Measurements from ENCODE around the gene MED14.

The MED14 gene

DNA sequence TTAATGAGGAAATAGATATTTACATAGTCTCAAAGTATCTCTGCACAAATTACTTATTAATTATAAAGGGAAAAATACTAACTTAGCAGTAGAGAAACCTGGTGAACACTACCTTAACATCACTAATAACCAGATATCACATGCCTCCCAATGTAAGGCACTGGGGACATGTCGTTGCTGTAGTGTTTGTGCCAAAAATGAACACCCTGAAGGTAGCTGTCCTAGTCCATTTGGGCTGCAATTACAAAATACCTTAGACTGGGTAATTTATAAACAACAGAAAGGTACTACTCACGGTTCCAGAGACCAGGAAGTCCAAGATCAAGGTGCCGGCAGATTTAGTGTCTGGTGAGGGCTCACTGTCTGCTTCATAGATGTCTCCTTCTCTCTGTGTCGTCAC is 122.8 kb downstream of the MED14 start:
- Histone ChIP-seq H4K20me1 (ENCODE audit: insufficient read depth, low read length) (no peaks in the 10 kb centered on the region), H3K4me2 (ENCODE audit: low read length) (no peak overlapping the region), H3K4me3 (ENCODE audit: low read length) (no peak overlapping the region), H3K9me3 (ENCODE audit: insufficient read depth, low read length) (no peaks in the 10 kb centered on the region), H2AFZ (ENCODE audit: low read depth, low read length) (no peak overlapping the region), H3K27me3 (ENCODE audit: low read depth, low read length) (no peaks in the 10 kb centered on the region), H3K79me2 (ENCODE audit: low read length) (no peaks in the 10 kb centered on the region), H3K36me3 (replicated peaks; ENCODE audit: low read depth, low read length) (no peaks in the 10 kb centered on the region), H3K9ac (ENCODE audit: low read length) (no peak overlapping the region), H3K4me1 (ENCODE audit: low read length) (no peaks in the 10 kb centered on the region), H3K27ac (ENCODE audit: low read length) (no peak overlapping the region)
- TF ChIP-seq EZH2phosphoT487 (IDR thresholded peaks at IDR 0.05; ENCODE audit: low read depth), result no peak
- TF ChIP-seq, protein P1, sequence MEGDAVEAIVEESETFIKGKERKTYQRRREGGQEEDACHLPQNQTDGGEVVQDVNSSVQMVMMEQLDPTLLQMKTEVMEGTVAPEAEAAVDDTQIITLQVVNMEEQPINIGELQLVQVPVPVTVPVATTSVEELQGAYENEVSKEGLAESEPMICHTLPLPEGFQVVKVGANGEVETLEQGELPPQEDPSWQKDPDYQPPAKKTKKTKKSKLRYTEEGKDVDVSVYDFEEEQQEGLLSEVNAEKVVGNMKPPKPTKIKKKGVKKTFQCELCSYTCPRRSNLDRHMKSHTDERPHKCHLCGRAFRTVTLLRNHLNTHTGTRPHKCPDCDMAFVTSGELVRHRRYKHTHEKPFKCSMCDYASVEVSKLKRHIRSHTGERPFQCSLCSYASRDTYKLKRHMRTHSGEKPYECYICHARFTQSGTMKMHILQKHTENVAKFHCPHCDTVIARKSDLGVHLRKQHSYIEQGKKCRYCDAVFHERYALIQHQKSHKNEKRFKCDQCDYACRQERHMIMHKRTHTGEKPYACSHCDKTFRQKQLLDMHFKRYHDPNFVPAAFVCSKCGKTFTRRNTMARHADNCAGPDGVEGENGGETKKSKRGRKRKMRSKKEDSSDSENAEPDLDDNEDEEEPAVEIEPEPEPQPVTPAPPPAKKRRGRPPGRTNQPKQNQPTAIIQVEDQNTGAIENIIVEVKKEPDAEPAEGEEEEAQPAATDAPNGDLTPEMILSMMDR (IDR thresholded peaks at IDR 0.05; ENCODE audit: low read depth, low read length), result no peak

DNA sequence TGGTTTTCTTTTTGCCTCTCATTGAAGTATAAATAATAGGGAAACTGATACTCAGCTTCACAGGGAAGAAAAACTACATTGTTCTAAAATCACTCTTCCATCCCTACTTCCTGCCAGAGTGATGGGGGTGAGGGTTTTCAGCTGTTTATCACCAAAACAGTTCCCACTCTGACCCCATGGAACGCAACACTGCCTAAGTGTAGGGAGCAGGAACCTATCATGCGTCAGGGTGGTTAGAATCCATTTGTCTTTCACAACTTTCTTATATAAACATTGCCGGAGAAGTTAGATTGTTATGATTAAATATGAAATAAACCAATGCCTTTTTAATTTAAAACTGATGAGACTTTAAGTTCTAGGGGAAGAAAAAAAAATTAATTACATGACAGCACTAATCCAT is 128.0 kb downstream of the MED14 start:
- TF ChIP-seq, protein P1 (IDR thresholded peaks at IDR 0.05; ENCODE audit: low read depth, low read length), result no peak
- no peak for TF ChIP-seq EZH2phosphoT487 (IDR thresholded peaks at IDR 0.05; ENCODE audit: low read depth)
- H3K27ac ChIP-seq (ENCODE audit: low read length), result no peak overlapping the region
- H3K27me3 ChIP-seq (ENCODE audit: low read depth, low read length), result no peaks in the 10 kb centered on the region

DNA sequence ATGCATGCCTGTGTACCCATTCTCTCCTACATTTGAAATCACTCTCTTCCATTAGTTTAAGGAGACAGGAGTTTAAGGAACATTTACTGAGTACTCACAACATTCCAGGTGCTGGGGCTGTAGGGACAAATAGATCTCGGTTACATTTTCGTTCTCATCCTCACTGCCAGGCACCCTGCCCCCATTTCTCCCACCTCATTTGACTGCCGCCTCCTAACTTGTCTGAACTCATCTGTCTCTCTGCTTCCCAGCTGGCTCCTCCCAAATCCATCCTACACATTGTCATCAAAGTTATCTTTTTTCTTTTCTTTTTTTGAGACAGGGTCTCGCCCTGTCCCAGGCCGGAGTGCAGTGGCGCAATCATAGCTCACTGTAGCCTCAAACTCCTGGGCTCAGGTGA is 131.9 kb downstream of the MED14 start:
- H3K4me1 ChIP-seq (ENCODE audit: low read length), result peaks cover 21% of the 10 kb centered on the region
- H2AFZ ChIP-seq (ENCODE audit: low read depth, low read length), result no peak overlapping the region
- no peak overlapping the region for H3K4me2 ChIP-seq (ENCODE audit: low read length)
- TF ChIP-seq, protein P1 (IDR thresholded peaks at IDR 0.05; ENCODE audit: low read depth, low read length), result no peak
- no peak for TF ChIP-seq EZH2phosphoT487 (IDR thresholded peaks at IDR 0.05; ENCODE audit: low read depth)
- no peaks in the 10 kb centered on the region for H3K79me2 ChIP-seq (ENCODE audit: low read length)
- H3K4me3 ChIP-seq (ENCODE audit: low read length), result no peak overlapping the region
- H4K20me1 ChIP-seq (ENCODE audit: insufficient read depth, low read length), result no peaks in the 10 kb centered on the region
- H3K9ac ChIP-seq (ENCODE audit: low read length), result no peak overlapping the region
- H3K36me3 ChIP-seq (replicated peaks; ENCODE audit: low read depth, low read length), result peaks cover 11% of the 10 kb centered on the region
- H3K27me3 ChIP-seq (ENCODE audit: low read depth, low read length), result no peaks in the 10 kb centered on the region
- no peak overlapping the region for H3K27ac ChIP-seq (ENCODE audit: low read length)
- H3K9me3 ChIP-seq (ENCODE audit: insufficient read depth, low read length), result no peaks in the 10 kb centered on the region

More for the DNA sequence above, 128.0 kb downstream of the MED14 start:
- Histone ChIP-seq H3K9me3 (ENCODE audit: insufficient read depth, low read length) (no peaks in the 10 kb centered on the region), H3K79me2 (ENCODE audit: low read length) (no peaks in the 10 kb centered on the region), H2AFZ (ENCODE audit: low read depth, low read length) (no peak overlapping the region), H4K20me1 (ENCODE audit: insufficient read depth, low read length) (no peaks in the 10 kb centered on the region), H3K4me3 (ENCODE audit: low read length) (no peak overlapping the region), H3K4me1 (ENCODE audit: low read length) (no peaks in the 10 kb centered on the region), H3K4me2 (ENCODE audit: low read length) (no peak overlapping the region), H3K36me3 (replicated peaks; ENCODE audit: low read depth, low read length) (no peaks in the 10 kb centered on the region), H3K9ac (ENCODE audit: low read length) (no peak overlapping the region)

Data from OCI-LY3 (cell line).